H1 (cell line): ENCODE data around the gene SARS2. TPM values are rescaled to one million over a fixed set of nuclear protein-coding genes. Genes with fewer than 3 reads are reported as not detected.

Experiments
- ASH2L ChIP-seq: fragments of 200-600, 300-600 bp; sonication (generic); IDR thresholded peaks from one replicate; pipeline ENCODE4 v1.7.1; 2017; ENCODE audit warnings: low read length
- CBX5 ChIP-seq: fragments of 300-800, 300-1000 bp; sonication (generic); IDR thresholded peaks from 2 replicates; pipeline ENCODE4 v1.7.1; 2016; ENCODE audit warnings: antibody characterized with exemption, low read length, low read depth
- CHD2 ChIP-seq: IDR thresholded peaks from 2 replicates; pipeline ENCODE4 v1.6.1; 2012; ENCODE audit warnings: low read length, improper control_type of control experiment
- CHD7 ChIP-seq: fragments of 300-600 bp; sonication (generic); IDR thresholded peaks from 2 replicates; pipeline ENCODE4 v1.7.1; 2012; ENCODE audit warnings: low read length, moderate library complexity, mild to moderate bottlenecking, inconsistent platforms; ENCODE audit not compliant: insufficient replicate concordance
- GABPA ChIP-seq: IDR thresholded peaks from 2 replicates; pipeline ENCODE4 v1.6.1; 2011; ENCODE audit warnings: mild to moderate bottlenecking, low read length, moderate library complexity, borderline replicate concordance; ENCODE audit not compliant: insufficient read depth
- GTF2F1 ChIP-seq: IDR thresholded peaks from 2 replicates; pipeline ENCODE4 v1.6.1; 2012; ENCODE audit warnings: low read depth, low read length, improper control_type of control experiment, borderline replicate concordance
- PHF8 ChIP-seq: fragments of 200-600 bp; sonication (generic); conservative IDR thresholded peaks from 2 replicates; pipeline ENCODE4 v1.7.1; 2012; ENCODE audit warnings: low read depth, mild to moderate bottlenecking, inconsistent platforms, low read length, moderate library complexity
- POLR2AphosphoS5 ChIP-seq: IDR thresholded peaks from 2 replicates; pipeline ENCODE4 v1.6.1; 2011; ENCODE audit warnings: low read depth, low read length
- SAP30 ChIP-seq: fragments of 300-600 bp; sonication (generic); IDR thresholded peaks from 2 replicates; pipeline ENCODE4 v1.7.1; 2012; ENCODE audit warnings: low read length, moderate library complexity, mild to moderate bottlenecking, inconsistent platforms; ENCODE audit not compliant: insufficient read depth, insufficient replicate concordance
- TAF1 ChIP-seq: IDR thresholded peaks from 2 replicates; pipeline ENCODE4 v1.6.1; 2011; ENCODE audit warnings: mild to moderate bottlenecking, low read depth, low read length
- polyA plus RNA-seq, 7 experiments: library from polyadenylated mRNA; depleted of rRNA in 3 of 7; stranded (reverse) in 5 of 7; unstranded in 2 of 7; fragments of >200 nt in 5 of 7; fragments of 200-250 nt in 2 of 7; gene quantifications; 1 replicate in 5 of 7; 2 replicates in 1 of 7; 4 replicates in 1 of 7; pipeline versions ENCODE4 v1.2.1 to v1.2.3, GENCODE V29; 2011 to 2013; ENCODE audit warnings: missing spikeins in 2 of 7, mixed read lengths in 2 of 7
- total RNA-seq: library from RNA; stranded (reverse); fragmentation: NEBNext Ultra II Directional; extraction: Animal tissue kit (Norgen Biotek cat#: 25700); gene quantifications from 2 replicates; pipeline ENCODE4 v1.2.1, GENCODE V29; 2021

The SARS2 gene
- total and polyA plus RNA-seq, 2 of the 8 experiments (the other 6 are each of a cell fraction or from before 2014, with no cell fraction given), result 68.0 to 102 TPM

GRCh38 chr19:38977445-38978325 lies 47.1 kb upstream of the SARS2 start (continued):
- TF ChIP-seq PHF8, result no peak
- no peak for TF ChIP-seq TAF1
- no peak for TF ChIP-seq CBX5
- no peak for TF ChIP-seq POLR2AphosphoS5
- no peak for TF ChIP-seq CHD2
- TF ChIP-seq ASH2L, result no peak
- TF ChIP-seq SAP30, result no peak
- TF ChIP-seq GTF2F1, result no peak
- no peak for TF ChIP-seq CHD7
- no peak for TF ChIP-seq GABPA
